Loucy (cell line): ENCODE measurements around the gene NBR1.
"Not testable (repeated sequence)": the region's sequence is repeated elsewhere in the genome, so short reads cannot be mapped to it uniquely, and the experiment has no call there.

Source experiments
- H2AFZ ChIP-seq: fragments of 200-600 bp; sonication (generic); 2 replicates; pipeline ENCODE4 v1.6.0; 2016; ENCODE audit warnings: antibody characterized with exemption, mild to moderate bottlenecking, low read length, moderate library complexity
- H3F3A ChIP-seq: fragments of 200-600 bp; 2 replicates; pipeline ENCODE4 v1.6.0; 2016; ENCODE audit warnings: antibody characterized with exemption, low read depth, mild to moderate bottlenecking
- H3K27me3 ChIP-seq: fragments of 200-600 bp; sonication (generic); 2 replicates; pipeline ENCODE4 v1.6.1; 2014; ENCODE audit warnings: low read length, mild to moderate bottlenecking; ENCODE audit not compliant: insufficient read depth, poor library complexity, severe bottlenecking
- H3K36me3 ChIP-seq: fragments of 200-600 bp; sonication (generic); 2 replicates; pipeline ENCODE4 v1.6.1; 2016; ENCODE audit warnings: low read length; ENCODE audit not compliant: insufficient read depth
- H3K4me1 ChIP-seq: fragments of 200-600 bp; sonication (generic); 2 replicates; pipeline ENCODE4 v1.5.1; 2014; ENCODE audit warnings: low read length, mild to moderate bottlenecking; ENCODE audit not compliant: insufficient read depth, poor library complexity, severe bottlenecking
- H3K4me2 ChIP-seq: fragments of 200-600 bp; sonication (generic); 2 replicates; pipeline ENCODE4 v1.6.0; 2014; ENCODE audit warnings: antibody characterized with exemption, low read length, low read depth, mild to moderate bottlenecking; ENCODE audit not compliant: poor library complexity, severe bottlenecking
- H3K4me3 ChIP-seq: fragments of 200-600 bp; sonication (generic); 2 replicates; pipeline ENCODE4 v1.5.1; 2014; ENCODE audit warnings: low read length, mild to moderate bottlenecking, mixed read lengths; ENCODE audit not compliant: poor library complexity, severe bottlenecking
- H3K79me2 ChIP-seq: fragments of 200-600 bp; sonication (generic); 2 replicates; pipeline ENCODE4 v1.6.1; 2014; ENCODE audit warnings: low read length; ENCODE audit not compliant: insufficient read depth
- H3K9ac ChIP-seq: fragments of 200-600 bp; sonication (generic); 2 replicates; pipeline ENCODE4 v1.6.0; 2014; ENCODE audit warnings: mild to moderate bottlenecking, low read depth, low read length, moderate library complexity; ENCODE audit not compliant: poor library complexity, severe bottlenecking
- H3K9me2 ChIP-seq: fragments of 200-600 bp; sonication (generic); replicated peaks from 2 replicates; pipeline ENCODE4 v1.6.1; 2016; ENCODE audit warnings: low read depth, low read length, mixed read lengths
- H3K9me3 ChIP-seq: fragments of 200-600 bp; sonication (generic); 2 replicates; pipeline ENCODE4 v1.6.1; 2014; ENCODE audit warnings: mild to moderate bottlenecking, antibody characterized with exemption, low read length, low read depth; ENCODE audit not compliant: insufficient read depth
- H4K20me1 ChIP-seq: fragments of 200-600 bp; sonication (generic); 2 replicates; pipeline ENCODE4 v1.6.0; 2014; ENCODE audit warnings: antibody characterized with exemption, low read length, mild to moderate bottlenecking; ENCODE audit not compliant: insufficient read depth, poor library complexity, severe bottlenecking
- CTCF ChIP-seq: fragments of 200-600 bp; sonication (generic); conservative IDR thresholded peaks from 2 replicates; pipeline ENCODE4 v1.5.1; 2014; ENCODE audit warnings: mild to moderate bottlenecking, antibody characterized with exemption, low read length
- EZH2phosphoT487 ChIP-seq: fragments of 200-600 bp; IDR thresholded peaks from 2 replicates; pipeline ENCODE4 v1.6.1; 2018; ENCODE audit warnings: antibody characterized with exemption, mild to moderate bottlenecking, moderate library complexity, borderline replicate concordance

Gene NBR1

GRCh38 chr17:43126911-43127290 lies 44.1 kb upstream of the NBR1 start:
- H3F3A ChIP-seq, result no peaks in the 10 kb centered on the region
- no peaks in the 10 kb centered on the region for H3K36me3 ChIP-seq
- no peaks in the 10 kb centered on the region for H3K27me3 ChIP-seq
- peaks cover 13% of the 10 kb centered on the region for H3K4me1 ChIP-seq
- H3K4me3 ChIP-seq, result peak overlapping the region; percentile 96
- no peak overlapping the region for H2AFZ ChIP-seq
- H3K4me2 ChIP-seq, result peak overlapping the region; percentile 77
- H3K79me2 ChIP-seq, result peaks cover 44% of the 10 kb centered on the region
- H3K9me2 ChIP-seq, result no peaks in the 10 kb centered on the region
- no peaks in the 10 kb centered on the region for H3K9me3 ChIP-seq
- no peaks in the 10 kb centered on the region for H4K20me1 ChIP-seq
- H3K9ac ChIP-seq, result no peak overlapping the region
- TF ChIP-seq CTCF (no peak), EZH2phosphoT487 (no peak)

GRCh38 chr17:43127333-43127876 lies 43.6 kb upstream of the NBR1 start:
- H3K4me2 ChIP-seq, result peak overlapping the region; percentile 77
- not testable (repeated sequence) for H4K20me1 ChIP-seq

GRCh38 chr17:43129671-43130010 lies 41.4 kb upstream of the NBR1 start:
- Histone ChIP-seq H3K4me3 (no peak overlapping the region), H3K4me1 (peaks cover 8% of the 10 kb centered on the region), H3K9me2 (no peaks in the 10 kb centered on the region), H3K4me2 (no peak overlapping the region), H3K9me3 (no peaks in the 10 kb centered on the region), H3K27me3 (no peaks in the 10 kb centered on the region), H2AFZ (no peak overlapping the region), H3K9ac (no peak overlapping the region), H3F3A (no peaks in the 10 kb centered on the region), H3K79me2 (peaks cover 28% of the 10 kb centered on the region), H4K20me1 (no peaks in the 10 kb centered on the region), H3K36me3 (no peaks in the 10 kb centered on the region)
- no peak for TF ChIP-seq CTCF
- no peak for TF ChIP-seq EZH2phosphoT487

More at GRCh38 chr17:43127333-43127876, 43.6 kb upstream of the NBR1 start:
- H3K79me2 ChIP-seq, result peaks cover 44% of the 10 kb centered on the region
- not testable (repeated sequence) for H3F3A ChIP-seq, H3K27me3 ChIP-seq, H3K4me3 ChIP-seq, H3K9me2 ChIP-seq, H3K9me3 ChIP-seq, H2AFZ ChIP-seq, H3K36me3 ChIP-seq, H3K9ac ChIP-seq
- peaks cover 13% of the 10 kb centered on the region for H3K4me1 ChIP-seq

DNA sequence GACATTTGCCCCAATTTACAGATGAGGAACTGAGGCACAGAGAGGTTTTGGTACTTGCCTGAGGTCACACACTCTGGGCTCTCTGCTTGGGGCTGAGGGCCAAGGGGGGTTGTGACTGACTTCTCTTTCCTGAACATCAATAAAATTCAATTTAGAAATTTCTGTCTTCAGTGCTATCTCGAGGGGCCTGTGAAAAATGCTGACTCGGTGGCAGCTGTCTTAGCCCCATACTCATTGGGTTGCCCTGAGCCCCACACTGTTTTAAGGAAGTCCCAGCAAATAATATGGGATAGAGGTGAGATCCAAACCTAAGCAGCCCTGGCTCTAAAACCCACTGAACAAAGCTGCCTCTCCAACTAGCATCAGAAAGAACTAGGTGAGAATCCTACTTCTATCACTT lies 38.9 kb upstream of the NBR1 start:
- no peak overlapping the region for H3K9ac ChIP-seq
- no peak overlapping the region for H3K4me3 ChIP-seq
- H4K20me1 ChIP-seq, result no peaks in the 10 kb centered on the region
- no peak for TF ChIP-seq EZH2phosphoT487
- TF ChIP-seq CTCF, result no peak
- H3K9me2 ChIP-seq, result no peaks in the 10 kb centered on the region
- H3K79me2 ChIP-seq, result peaks cover 12% of the 10 kb centered on the region; the same call in 1 of the 2 replicates
- no peak overlapping the region for H3K4me2 ChIP-seq
- peaks cover 12% of the 10 kb centered on the region for H3K4me1 ChIP-seq
- no peaks in the 10 kb centered on the region for H3K36me3 ChIP-seq
- no peak overlapping the region for H2AFZ ChIP-seq
- 0 out of 2 replicates have a peak, but pooled peaks cover 5% of the 10 kb centered on the region for H3F3A ChIP-seq
- no peaks in the 10 kb centered on the region for H3K9me3 ChIP-seq
- H3K27me3 ChIP-seq, result no peaks in the 10 kb centered on the region

DNA sequence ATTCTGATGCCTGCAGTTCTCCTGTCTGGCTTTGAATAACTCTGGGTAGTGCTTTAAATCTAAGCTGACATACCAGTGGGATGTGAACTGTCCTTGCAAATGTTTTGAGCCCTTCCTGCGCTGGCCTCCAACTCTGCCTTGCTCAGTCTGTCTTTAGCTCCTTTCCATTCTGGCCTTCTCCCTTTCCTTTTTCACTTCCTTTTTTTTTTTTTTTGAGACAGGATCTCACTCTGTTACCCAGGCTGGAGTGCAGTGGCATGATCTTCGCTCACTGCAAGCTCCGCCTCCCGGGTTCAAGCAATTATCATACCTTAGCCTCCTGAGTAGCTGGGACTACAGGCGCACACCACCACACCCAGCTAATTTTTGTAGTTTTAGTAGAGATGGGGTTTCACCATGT lies 37.6 kb upstream of the NBR1 start:
- not testable (repeated sequence) for H3K4me3 ChIP-seq, H3K4me2 ChIP-seq, H2AFZ ChIP-seq, H3K27me3 ChIP-seq, H3F3A ChIP-seq, H3K9me3 ChIP-seq, H4K20me1 ChIP-seq, H3K36me3 ChIP-seq, H3K9ac ChIP-seq, H3K79me2 ChIP-seq, H3K9me2 ChIP-seq
- H3K4me1 ChIP-seq, result peaks cover 12% of the 10 kb centered on the region
